NCI-H748 (cell line): ENCODE results near the gene MITF.

Experiments
- DNase-seq: peaks from one replicate; lab custom pipeline; 2025; ENCODE audit not compliant: unreplicated experiment; lab: John Stamatoyannopoulos, UW

MITF gene

DNA sequence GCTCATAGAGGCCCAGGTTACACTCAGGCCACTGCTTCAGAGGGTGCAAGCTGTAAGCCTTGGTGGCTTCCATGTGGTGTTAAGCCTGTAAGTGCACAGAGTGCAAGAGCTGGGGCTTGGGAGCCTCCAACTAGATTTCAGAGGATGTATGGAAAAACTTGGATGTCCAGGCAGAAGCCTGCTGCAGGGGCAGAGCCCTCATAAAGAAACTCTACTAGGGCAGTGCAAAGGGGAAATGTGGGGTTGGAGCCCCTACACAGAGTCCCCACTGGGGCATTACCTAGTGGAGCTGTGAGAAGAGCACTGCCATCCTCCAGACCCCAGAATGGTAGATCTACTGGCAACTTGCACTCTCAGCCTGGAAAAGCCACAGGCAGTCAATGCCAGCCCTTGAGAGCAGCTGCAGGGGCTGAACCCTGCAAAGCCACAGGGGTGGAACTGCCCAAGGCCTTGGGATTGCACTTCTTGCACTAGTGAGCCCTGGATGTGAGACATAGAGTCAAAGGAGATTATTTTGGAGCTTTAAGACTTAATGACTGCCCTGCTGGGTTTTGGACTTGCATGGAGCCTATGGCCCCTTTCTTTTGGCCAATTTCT lies 14.0 kb downstream of the MITF start:
- DNase-seq: no peak

DNA sequence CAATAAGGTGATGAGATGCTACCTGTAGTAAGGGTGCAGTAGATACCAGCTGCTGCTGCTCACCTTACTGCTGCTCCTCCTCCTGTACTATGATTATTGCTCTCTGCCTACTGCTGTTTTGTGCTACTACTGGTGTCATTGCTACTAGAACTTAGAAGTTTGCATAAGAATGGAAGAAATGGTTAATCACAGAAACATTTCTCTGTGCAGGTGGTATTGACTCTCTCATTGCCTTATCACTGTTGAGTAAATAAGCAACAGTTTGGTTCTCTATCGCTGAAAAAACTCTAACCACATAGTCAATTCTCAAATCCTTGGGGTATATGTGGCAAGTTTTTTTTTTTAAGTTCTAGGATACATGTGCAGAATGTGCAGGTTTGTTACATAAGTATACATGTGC lies 16.5 kb downstream of the MITF start:
- no peak for DNase-seq

DNA sequence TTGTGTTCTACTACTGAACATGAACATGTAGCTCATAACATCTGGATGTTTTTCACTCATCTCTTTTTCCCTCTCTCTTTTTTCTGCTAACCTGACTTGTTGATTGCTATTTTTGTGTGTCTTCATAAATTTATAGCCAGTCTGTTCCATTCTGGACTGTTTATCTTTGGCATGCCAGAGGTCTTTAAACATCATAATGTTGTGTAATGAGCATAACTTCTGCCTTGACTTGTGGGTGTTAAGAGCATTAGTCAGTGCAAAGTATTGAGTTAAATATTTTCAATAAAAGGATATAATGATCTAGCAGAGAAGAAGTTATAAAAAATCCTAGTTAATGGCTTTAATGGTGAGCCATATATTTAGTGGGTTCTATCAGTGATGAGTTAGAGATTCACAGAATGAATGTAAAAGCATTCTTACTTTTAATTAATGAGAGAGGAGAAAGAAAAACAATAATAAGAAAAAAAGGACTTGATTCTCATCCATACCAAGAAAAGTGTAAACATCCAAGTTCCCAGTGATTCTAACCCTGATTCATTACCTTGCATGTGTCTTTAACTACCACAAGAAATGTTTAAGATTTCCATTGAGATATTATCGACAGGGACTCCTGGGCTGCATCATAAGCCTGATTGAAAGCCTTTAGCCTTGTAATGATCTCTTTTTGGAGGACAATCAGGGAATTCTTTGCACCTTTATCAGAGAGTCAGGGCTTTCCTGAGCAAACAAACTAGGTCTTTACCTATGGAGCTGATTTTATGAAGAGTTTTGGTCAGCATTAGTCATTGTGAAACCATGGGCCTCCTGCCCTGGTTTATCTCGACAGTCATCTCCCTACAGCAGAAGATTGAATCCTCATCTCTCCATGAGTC lies 22.9 kb downstream of the MITF start:
- no peak for DNase-seq

DNA sequence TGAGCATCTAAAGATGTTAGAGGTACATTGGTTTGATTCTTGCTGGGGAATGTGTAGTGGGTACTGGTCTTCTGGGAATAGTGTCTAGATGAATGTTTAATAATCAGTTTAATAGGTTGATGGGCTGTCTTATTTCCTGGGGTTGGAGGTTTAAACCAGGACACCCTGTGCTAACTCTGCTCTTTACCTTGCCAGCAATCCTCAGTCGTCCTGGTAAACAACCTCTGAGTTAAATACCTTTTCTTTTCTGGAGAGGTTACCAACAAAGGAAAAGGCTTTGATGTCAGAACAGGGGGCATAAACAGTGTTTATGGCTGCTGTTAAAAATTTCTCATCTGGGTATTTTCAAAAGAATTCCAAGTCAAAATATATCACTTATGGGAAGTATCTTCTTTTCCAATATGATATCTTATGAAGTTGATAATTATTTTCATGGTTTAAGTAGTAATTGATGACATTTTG lies 23.5 kb downstream of the MITF start:
- DNase-seq: no peak

DNA sequence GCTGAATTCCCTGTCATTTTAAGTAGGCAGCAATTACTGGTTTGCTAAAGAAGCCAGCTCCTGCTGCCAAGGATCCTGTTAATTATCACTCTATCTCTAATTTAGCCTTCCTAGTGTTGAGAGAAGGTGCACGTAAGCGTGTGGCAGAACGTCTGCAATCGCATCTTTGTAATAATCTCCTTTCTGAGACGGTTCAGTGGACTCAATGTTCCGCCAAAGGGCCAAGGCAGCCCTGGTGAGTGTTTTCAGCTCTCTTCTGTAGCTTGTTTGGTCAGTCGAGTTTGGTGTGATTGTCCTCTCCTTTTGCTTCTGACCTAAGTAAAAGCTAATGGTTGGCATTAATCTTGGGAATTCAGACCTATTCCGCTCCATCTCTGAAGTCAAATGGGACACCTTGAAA lies 24.2 kb downstream of the MITF start:
- DNase-seq: no peak

DNA sequence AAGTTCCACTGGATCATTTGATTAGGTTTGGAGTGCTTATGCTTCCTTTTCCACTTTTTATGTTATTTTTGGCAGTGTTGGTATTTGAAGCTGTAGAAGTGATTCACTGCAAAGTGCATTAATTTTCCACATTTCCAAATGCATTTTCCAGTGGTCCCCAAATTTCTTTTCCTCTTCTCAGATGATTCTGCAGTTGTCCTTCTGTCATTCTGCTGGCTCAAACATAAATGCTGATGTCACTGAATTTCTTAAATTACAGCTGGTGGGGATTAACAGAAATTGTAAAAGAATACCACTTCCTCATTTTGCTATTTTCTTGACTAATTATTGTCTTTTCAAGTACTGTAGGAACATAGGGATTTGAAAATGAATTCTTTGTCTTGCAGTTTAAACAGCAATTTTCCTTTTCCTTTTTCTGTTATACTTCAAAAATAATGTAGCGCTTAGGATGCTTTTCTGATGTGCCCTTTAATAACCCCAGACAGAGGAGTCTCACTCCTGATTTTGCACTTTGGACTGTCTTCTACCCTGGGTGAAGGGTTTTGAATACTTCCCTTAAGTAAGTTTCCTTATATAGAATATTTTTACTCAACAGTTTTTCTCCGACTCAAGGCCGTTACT lies 25.0 kb downstream of the MITF start:
- DNase-seq: no peak

DNA sequence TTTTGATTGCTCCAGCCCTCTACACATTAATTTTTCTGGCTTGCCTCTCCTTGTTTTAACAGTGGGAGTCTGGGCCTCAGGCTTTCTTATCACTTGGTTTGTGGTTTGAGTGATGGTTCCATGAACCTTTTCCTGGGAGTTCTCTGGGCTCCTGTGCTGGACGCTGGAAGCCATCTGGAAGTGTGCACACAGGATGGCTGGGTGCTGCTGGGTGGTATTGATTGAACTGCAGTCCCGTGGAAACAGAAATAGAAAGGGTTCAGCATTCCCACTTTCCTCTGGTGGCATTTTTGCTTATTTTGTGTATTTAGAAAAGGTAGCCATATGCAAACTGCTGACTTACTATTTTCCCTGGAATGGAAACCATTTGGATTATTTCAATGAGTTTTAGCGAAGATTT lies 25.6 kb downstream of the MITF start:
- DNase-seq: no peak

DNA sequence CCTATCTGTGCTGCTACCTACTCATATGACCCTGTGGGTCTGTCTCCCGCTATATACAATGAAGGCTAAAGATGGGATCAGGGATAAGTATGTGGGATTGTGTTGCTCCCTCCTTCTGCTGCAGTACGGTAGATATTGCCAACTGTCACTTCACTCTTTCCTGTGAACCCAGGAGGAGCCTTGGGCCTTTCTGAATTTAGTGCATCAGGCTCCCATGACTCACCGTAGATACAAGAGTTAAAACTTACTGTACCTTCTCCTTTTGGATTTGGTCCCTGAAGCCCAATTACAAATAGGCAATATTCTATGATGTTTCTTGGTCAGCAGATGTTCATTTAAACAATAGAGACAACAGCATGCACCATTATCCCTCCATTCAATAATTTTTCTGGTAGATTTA lies 27.4 kb downstream of the MITF start:
- no peak for DNase-seq

DNA sequence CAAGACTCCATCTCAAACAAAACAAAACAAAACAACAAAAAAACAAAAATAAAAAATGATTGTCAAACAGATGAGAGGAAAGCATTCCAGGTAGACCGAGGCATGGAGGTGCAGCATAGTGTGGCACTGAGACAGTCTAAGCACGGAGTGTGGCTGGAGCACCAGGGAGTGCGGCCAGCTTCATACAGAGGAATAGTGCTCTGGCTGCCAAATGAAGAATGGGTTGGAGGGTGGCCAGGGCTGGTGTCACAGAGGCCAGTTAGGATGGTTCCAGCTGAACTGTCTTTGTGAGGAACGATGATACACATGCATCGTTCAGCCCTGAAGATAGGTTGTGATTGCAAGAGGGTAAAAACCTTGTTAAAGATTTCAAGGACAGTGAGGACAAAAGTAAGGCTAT lies 28.3 kb downstream of the MITF start:
- DNase-seq: no peak

DNA sequence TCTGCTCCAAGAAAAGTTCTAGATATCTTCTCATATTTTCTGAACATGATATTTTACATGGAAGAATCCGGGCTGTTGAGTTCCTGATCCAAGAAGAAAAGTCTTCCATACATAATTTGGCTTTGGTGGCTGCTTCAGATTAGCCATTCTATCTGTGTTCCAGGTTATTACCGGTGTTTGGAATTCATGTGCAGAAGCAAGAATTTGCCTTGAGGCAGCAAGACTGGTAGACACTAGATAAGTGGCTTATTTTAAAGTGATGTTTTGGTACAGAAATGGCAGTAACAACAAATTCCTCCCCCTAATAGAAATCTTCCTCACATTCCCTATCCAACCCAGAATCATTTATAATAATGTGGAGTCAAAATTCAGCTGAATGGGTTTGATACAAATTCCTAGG lies 29.2 kb downstream of the MITF start:
- no peak for DNase-seq

DNA sequence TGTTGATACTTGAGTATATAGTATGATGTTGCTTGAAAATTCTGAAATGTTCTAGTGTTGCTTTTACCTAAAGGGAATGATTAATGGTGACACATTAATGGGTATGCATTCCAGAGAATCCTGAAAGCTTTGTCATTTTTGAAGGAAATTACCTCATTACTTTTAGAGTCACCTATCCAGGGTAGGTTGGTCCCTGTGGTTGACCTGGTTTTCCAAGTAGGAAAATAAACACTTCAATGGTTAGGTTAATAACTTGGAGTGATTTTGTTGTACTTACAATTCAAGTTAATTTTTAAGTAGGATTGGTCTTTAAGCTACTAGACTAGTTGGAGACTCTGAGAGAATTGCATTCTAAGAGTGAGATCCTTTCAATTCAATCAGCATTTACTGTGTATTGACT lies 31.0 kb downstream of the MITF start:
- DNase-seq: no peak

DNA sequence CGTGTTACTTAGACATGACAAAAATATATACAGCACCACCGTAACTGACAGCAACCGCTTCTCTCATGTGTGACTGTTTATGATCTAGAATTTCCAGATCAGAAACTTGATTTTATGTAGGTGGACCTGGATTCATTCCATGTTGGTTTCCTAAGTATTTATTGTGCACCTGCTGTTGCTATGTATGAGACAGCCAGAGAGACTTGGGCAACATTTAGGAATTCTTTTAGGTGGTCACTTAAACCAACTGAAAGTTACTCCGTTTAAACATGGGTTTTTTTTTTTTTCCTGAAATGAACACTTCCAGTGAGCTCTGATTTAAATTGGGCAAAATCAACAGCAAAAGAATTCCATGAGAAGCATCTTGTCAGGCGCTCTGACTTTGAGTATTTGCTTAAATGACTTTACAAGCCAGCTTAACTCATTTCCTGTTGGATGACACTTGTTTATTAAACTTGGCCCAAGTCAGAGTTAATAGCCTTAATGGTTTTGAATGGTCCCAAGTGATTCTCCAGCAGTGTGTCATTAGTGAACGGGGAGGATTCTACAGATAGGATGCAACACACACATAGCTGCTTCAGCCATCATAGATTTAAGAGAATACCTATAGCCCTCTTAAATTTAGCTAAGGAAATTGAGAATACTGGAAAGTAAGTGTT lies 31.8 kb downstream of the MITF start:
- no peak for DNase-seq

DNA sequence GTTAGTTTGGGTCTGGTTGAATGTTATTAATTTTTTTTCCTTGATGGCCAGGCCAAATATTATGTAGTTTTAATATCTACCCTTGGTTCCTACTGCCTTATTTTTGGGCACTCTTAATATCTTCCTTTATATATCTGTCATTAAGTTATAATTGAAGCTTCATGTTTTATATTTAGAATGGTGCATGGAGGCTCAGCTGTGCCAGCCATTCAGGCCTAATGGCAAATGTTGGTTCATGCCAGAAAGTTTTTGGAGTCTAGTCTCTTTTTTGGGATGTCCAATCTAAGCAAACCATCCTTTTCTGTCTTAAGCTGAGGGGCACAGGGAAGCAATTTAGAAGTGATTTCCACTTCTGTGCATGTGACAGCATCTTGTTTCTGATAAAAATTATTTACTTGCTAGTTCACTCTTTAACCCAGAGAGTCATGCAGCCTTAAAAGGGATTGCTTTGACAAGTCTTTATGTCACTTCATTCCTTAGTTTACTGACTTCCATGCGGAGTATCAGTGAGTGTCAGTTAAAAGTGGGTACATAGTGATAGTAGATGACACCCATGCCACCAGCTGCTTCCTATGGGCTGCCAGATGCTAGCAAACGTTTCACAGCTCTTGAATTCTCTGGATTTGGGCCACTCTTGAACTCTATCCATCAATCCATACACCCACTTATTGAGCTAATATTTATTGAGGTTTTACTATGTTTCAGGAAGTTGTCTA lies 33.0 kb downstream of the MITF start:
- DNase-seq: no peak

DNA sequence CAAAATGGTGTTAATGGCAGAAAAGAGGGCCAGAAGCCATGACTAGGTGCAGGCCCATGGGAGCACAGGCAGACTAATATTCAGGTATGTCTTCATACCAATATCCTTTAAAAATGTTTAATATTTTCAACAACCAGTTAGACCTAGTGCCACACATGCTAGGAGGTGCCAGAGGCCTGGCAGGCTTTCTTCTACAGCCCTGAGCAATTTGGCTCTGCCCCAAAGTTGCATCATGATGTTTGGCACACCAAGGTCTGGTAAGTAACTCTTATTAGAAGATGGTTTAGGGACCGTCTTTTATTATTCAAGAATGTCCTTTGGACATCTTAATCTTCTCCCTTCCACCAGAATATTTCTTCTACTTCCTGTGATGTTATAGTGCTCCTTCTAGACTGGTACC lies 34.8 kb downstream of the MITF start:
- no peak for DNase-seq

DNA sequence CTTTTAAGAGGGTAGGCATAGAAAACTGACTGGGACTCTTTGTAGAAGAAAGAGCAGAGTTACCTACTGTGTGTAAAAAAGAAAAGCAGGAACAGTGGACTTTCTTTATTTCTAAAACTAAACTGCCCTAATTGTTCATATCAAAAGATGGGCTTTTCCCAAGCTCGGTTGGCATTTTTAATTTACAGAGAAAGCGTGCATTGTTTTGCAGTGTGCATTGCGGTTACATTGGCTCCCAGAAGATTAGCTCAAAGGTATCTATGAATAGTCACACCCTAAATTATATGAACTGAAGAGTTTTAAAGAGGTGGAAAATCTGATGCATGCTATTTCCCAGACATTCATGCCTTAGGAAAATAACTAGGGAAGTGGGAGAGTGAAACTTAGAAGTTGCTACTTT lies 36.5 kb downstream of the MITF start:
- no peak for DNase-seq

DNA sequence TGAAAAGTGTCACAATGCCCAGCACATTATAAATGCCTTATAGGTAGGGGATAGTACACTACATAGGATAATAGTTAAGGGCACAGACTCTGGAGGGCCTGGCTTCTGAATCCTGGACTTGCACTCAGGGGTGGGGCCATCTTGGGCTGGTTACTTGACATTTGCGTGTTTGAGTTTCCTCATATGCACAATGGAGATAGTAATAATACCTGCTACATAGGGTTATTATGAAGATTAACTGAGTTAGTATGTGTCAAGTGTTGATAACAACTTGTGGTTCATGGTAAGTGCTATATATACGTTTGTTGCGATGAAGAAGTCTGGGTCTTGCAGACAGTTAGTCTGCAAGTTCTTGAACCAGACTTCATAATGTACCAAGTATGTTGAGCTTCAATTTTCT lies 37.0 kb downstream of the MITF start:
- DNase-seq: no peak

DNA sequence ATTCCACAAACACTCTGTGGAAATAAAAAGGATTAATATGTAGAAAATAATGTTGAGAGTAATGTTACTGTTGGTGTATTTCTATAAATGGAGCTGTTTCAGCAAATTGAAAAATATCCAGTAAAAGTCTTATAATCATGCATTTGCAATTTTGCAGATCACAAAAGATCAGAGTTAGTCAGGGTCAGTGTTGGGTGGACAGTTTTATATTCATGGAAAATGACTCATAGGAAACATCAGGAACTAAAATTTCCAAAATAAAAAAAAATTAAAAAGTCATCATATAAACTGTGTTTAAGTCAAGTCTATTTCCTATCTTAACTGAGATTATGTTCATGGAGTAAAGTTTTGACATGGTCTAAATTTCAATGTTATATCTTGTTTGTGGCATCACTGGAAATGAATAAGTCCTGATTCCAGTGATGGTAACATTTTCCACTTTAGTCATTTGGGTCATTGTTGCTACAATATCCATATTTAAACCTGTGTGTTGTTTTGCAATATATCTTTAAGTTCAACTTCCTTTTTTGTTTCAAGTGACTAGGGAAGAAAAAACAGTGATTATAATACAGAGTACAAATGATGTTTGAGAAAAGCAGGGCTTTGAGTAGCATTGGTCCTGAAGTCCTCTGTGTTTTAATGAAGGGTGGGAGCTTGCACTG lies 37.8 kb downstream of the MITF start:
- no peak for DNase-seq

DNA sequence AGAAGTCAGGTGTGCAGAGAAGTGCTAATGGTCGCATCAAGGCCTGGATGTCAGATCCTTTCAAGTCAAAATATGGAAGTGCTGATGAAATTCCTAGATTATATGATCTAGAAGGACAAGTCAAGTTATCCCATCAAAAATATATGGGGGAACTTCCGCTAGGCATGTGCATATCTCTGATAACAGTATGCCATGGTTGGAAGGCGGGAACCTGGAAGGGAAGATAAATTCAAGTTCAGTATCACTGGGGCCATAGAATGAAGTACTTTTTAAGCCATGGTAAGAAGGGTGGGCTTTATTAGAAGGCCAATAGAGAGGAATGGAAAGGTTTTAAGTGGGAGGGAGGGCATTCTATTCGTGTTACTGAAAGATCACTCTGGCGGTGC lies 38.3 kb downstream of the MITF start:
- DNase-seq: no peak

DNA sequence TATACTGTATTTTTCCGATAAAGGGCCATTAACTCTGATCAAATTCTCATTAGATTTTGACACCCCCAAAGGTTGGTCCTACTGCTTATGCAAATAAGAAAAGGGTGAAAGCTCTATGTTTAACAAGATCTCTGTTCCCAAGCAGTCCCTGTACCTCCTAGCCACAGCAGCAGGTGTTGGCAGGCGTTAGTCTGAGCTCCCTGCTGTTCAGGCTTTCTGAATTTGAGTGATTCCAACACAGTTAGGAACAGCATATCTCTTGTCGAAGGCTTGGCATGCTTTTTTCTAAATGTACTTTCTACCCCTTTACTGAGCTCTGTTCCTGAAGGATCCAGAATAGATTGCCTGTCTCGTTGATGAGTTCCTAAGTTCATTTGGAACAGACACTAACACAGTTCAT lies 42.3 kb downstream of the MITF start:
- DNase-seq: no peak

DNA sequence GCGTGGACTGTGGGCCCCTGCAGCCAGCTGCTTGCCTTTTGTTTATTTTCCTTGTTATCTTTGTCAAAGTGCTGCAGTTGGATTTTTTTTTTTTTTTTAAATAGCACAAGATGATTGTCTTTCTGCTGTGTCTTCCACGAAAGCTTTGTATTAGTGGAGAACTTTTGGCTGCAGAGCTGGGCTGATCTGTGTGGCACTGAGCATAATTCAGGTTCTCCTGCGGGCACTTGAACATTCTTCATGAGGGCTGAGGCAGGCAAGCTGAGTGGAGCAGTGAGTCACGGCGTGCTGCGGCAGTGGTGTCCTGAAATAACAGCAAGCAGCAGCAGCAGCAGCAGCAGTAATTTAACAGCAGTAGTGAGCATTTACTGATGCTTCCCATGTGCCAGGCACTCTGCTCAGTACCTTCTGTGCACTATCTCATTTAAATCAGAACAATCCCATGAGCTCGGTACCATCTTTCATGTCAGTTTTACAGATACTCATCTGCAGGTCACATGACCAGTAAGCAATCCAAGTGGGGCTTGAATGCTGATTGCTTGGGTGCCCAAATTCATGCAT lies 45.8 kb downstream of the MITF start:
- DNase-seq: no peak
